Epithelial cell of proximal tubule (primary cell): ENCODE results near the gene DUSP8. TPM values are rescaled to one million over a fixed set of nuclear protein-coding genes. Genes with fewer than 3 reads are reported as not detected.
"Not testable (repeated sequence)": the region's sequence is repeated elsewhere in the genome, so short reads cannot be mapped to it uniquely, and the experiment has no call there.

Experiments used
- DNase-seq: peaks from one replicate; pipeline ENCODE4 v3.0.0-alpha.2; 2011; ENCODE audit warnings: low read depth
- H3K4me3 ChIP-seq: 2 replicates; pipeline ENCODE4 v1.5.1; 2011; ENCODE audit warnings: low read depth, mild to moderate bottlenecking, low read length
- CTCF ChIP-seq: conservative IDR thresholded peaks from 2 replicates; pipeline ENCODE4 v1.5.1; 2012; ENCODE audit warnings: low read depth, mild to moderate bottlenecking, low read length
- total RNA-seq: library from RNA; depleted of rRNA; stranded (reverse); fragments of >200 nt; gene quantifications from 2 replicates; pipeline ENCODE4 v1.2.3, GENCODE V29; 2015

The DUSP8 gene
- total RNA-seq, 1 donor from 2014 or later, result 13.1 TPM

GRCh38 chr11:1592628-1593027, 20.6 kb upstream of the DUSP8 start:
- DNase-seq, result no peak
- no peak for TF ChIP-seq CTCF
- H3K4me3 ChIP-seq, result no peak overlapping the region

GRCh38 chr11:1589996-1590395, 17.9 kb upstream of the DUSP8 start:
- no peak for DNase-seq
- TF ChIP-seq CTCF, result no peak
- H3K4me3 ChIP-seq, result no peak overlapping the region

- H3K4me3 ChIP-seq, DNase-seq: not testable (repeated sequence)
Observed at GRCh38 chr11:1589191-1589963, 17.3 kb upstream of the DUSP8 start.

- no peak overlapping the region for H3K4me3 ChIP-seq
- DNase-seq, result no peak
- TF ChIP-seq CTCF, result no peak
Observed at GRCh38 chr11:1586699-1587098, 14.6 kb upstream of the DUSP8 start.

- DNase-seq, H3K4me3 ChIP-seq: not testable (repeated sequence)
Observed at GRCh38 chr11:1584661-1585370, 12.7 kb upstream of the DUSP8 start, which contains the start of gene KRTAP5-1. Gene KRTAP5-1, minus strand, starts transcription at chr11:1585283. Its CDS starts 34 bp downstream, at chr11:1585249.

- not testable (repeated sequence) for DNase-seq, H3K4me3 ChIP-seq
Observed at GRCh38 chr11:1582909-1583308, 10.8 kb upstream of the DUSP8 start.

DNA sequence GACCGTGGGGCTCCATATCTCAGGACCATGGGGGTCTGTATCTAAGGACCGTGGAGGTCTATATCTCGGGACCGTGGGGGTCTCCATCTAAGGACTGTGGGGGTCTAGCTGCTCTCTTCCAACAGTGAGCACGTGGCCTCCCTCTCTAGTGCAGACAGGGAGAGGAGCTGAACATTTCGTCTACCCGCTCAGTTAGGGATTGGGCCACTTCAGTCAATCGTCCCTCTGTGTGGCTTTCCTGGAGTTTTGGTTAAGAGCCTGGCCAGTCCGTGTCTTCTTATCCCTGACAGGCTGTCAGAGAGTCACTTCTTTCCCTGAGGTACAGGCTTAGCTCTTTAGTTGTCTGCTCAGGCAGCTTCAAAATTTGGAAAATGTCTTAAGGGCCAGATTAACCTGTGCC, 9.9 kb upstream of the DUSP8 start:
- no peak overlapping the region for H3K4me3 ChIP-seq
- no peak for TF ChIP-seq CTCF
- DNase-seq, result no peak

DNA sequence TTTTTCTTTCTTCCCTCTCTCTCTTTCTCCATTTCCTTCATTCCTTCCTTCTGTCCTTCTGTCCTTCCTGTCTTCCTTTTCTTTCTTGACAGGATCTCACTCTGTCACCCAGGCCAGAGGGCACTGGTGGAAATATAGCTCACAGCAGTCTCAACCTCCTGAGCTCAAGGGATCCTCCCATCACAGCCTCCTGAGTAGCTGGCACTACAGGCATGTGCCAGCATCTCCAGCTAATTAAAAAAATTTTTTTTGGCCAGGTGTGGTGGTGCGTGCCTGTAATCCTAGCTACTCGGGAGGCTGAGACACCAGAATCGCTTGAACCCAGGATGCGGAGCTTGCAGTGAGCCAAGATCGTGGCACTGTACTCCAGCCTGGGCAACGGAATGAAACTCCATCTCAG, 4.8 kb upstream of the DUSP8 start:
- no peak overlapping the region for H3K4me3 ChIP-seq
- no peak for DNase-seq
- no peak for TF ChIP-seq CTCF

DNA sequence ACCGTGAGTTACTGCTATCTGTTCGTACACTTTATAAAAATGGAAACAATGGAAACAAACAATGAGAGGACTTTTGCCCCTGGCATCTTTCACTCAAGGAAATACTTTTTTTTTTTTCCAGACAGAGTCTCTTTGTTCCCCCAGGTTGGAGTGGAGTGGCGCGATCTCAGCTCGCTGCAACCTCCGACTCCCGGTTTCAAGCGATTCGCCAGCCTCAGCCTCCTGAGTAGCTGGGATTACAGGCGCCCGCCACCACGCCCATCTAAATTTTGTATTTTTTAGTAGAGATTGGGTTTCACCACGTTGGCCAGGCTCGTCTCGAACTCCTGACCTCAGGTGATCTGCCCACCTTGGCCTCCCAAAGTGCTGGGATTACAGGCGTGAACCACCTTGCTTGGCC, 3.7 kb upstream of the DUSP8 start:
- DNase-seq, H3K4me3 ChIP-seq: not testable (repeated sequence)
